Measurements from ENCODE around the gene POP4. TPM values are rescaled to one million over a fixed set of nuclear protein-coding genes. Genes with fewer than 3 reads are reported as not detected.

The POP4 gene
- total and polyA plus RNA-seq, 10 of the 15 experiments (the other 5 are each of a cell fraction or from before 2014, with no cell fraction given), result 52.1 to 231 (median 118) TPM

GRCh38 chr19:29566496-29567054 is 39.5 kb upstream of the POP4 start:
- Histone ChIP-seq H3K36me3 (ENCODE audit: control insufficient read depth in 2 of 2, insufficient read depth in 2 of 2, low read length in 1 of 2) (no peaks in the 10 kb centered on the region), H3K9ac (ENCODE audit: control insufficient read depth, insufficient read depth, low read length) (no peak overlapping the region), H2AFZ (ENCODE audit: control insufficient read depth, low read depth, low read length) (no peak overlapping the region), H3K4me1 (ENCODE audit: control insufficient read depth, insufficient read depth, low read length) (no peaks in the 10 kb centered on the region), H3K9me3 (replicated peaks; ENCODE audit: control insufficient read depth, insufficient read depth, low read length) (no peaks in the 10 kb centered on the region), H3K27ac (ENCODE audit: control insufficient read depth, insufficient read depth) (no peak overlapping the region), H4K20me1 (ENCODE audit: control insufficient read depth, insufficient read depth) (no peaks in the 10 kb centered on the region), H3K4me3 (no peak overlapping the region), H3K27me3 (replicated peaks in 1 of 2; ENCODE audit: control insufficient read depth in 2 of 2, insufficient read depth in 2 of 2, low read length in 1 of 2) (no peaks in the 10 kb centered on the region), H3K4me2 (ENCODE audit: control insufficient read depth, insufficient read depth) (no peak overlapping the region), H3K79me2 (ENCODE audit: control insufficient read depth, insufficient read depth, low read length) (no peaks in the 10 kb centered on the region)
- WGBS (ENCODE audit: insufficient coverage, insufficient replicate concordance, low lambda C conversion rate, missing lambda C conversion rate), result 33% methylated on average over 3 of the region's 3 CpGs
- BruUV-seq (replicated peaks), result no TSS peak
- ChIA-PET CTCF (no interaction called here), RAD21 (ENCODE audit: unreplicated experiment) (no interaction called here), SMC1A (ENCODE audit: uncharacterized antibody, unreplicated experiment) (no interaction called here), POLR2A (no interaction called here)
- TF ChIP-seq ZNF274 (IDR thresholded peaks at IDR 0.05; ENCODE audit: insufficient read depth, insufficient read length) (no peak), ZNF687 (IDR thresholded peaks at IDR 0.05) (no peak), ZBED1 (IDR thresholded peaks at IDR 0.05; ENCODE audit: borderline replicate concordance) (no peak), TCF3 (IDR thresholded peaks at IDR 0.05; ENCODE audit: borderline replicate concordance, insufficient read depth, low read depth, low read length) (no peak), ATF3 (IDR thresholded peaks at IDR 0.05; ENCODE audit: borderline replicate concordance, extremely low read depth, low read depth, low read length) (no peak), ASH2L (IDR thresholded peaks at IDR 0.05; ENCODE audit: borderline replicate concordance, low read depth) (no peak), MXI1 (IDR thresholded peaks at IDR 0.05; ENCODE audit: low read depth, low read length) (no peak)
- intact Hi-C loops (cut with micrococcal nuclease; ENCODE audit: unreplicated experiment) (no loop called here), in situ Hi-C loops (cut with MboI) (no loop called here)
- ATAC-seq (no peak), FAIRE-seq (no peak), DNase-seq (ENCODE audit: low read depth, low spot score) (no peak)
